GM18511 (cell line): ENCODE data around the gene ATN1.

Experiments used
- ATAC-seq: cut with Tn5 transposase; IDR thresholded peaks from one replicate; pipeline ENCODE4 v1.9.1; 2021; ENCODE audit warnings: mild to moderate bottlenecking, moderate library complexity; ENCODE audit not compliant: unreplicated experiment

The ATN1 gene

GRCh38 chr12:6944381-6945186 lies 16.8 kb downstream of the ATN1 start:
- ATAC-seq, result peak; percentile 41

- no peak for ATAC-seq
Observed at GRCh38 chr12:6945613-6946012, 17.9 kb downstream of the ATN1 start.

GRCh38 chr12:6946033-6946919 lies 18.5 kb downstream of the ATN1 start:
- ATAC-seq, result peak; percentile 28

GRCh38 chr12:6946920-6947374 lies 19.2 kb downstream of the ATN1 start:
- ATAC-seq, result no peak

- no peak for ATAC-seq
Observed at GRCh38 chr12:6947615-6948014, 19.9 kb downstream of the ATN1 start.

GRCh38 chr12:6948873-6949594 lies 21.3 kb downstream of the ATN1 start:
- no peak for ATAC-seq

- ATAC-seq, result no peak
Observed at GRCh38 chr12:6950401-6950801, 22.6 kb downstream of the ATN1 start.

- ATAC-seq, result peak; percentile 32
Observed at GRCh38 chr12:6950811-6951540, 23.2 kb downstream of the ATN1 start, which contains the start of gene PTPN6. Gene PTPN6 (plus strand): TSS chr12:6951356. CDS start chr12:6951513, 157 bp downstream.

- no peak for ATAC-seq
Observed at GRCh38 chr12:6951551-6952120, 23.9 kb downstream of the ATN1 start.

GRCh38 chr12:6952121-6952862 lies 24.5 kb downstream of the ATN1 start:
- no peak for ATAC-seq

GRCh38 chr12:6952863-6953441 lies 25.2 kb downstream of the ATN1 start:
- ATAC-seq, result no peak

GRCh38 chr12:6953442-6954315 lies 25.9 kb downstream of the ATN1 start:
- peak; percentile 47 for ATAC-seq

- ATAC-seq, result no peak
Observed at GRCh38 chr12:6954316-6955107, 26.8 kb downstream of the ATN1 start.

- ATAC-seq, result no peak
Observed at GRCh38 chr12:6955108-6956020, 27.6 kb downstream of the ATN1 start.

- no peak for ATAC-seq
Observed at GRCh38 chr12:6956021-6956727, 28.4 kb downstream of the ATN1 start.
